Measurements from ENCODE around the gene TFDP2.
"Not testable (repeated sequence)": the region's sequence is repeated elsewhere in the genome, so short reads cannot be mapped to it uniquely, and the experiment has no call there.

TFDP2 gene

GRCh38 chr3:141974777-141975176, 174.6 kb downstream of the TFDP2 start:
- not testable (repeated sequence) for FAIRE-seq; DNase-seq (ENCODE audit: insufficient read length, low spot score)

- no peak for DNase-seq (ENCODE audit: insufficient read length, low spot score)
- FAIRE-seq: peak; percentile 66
Measured at GRCh38 chr3:141972399-141972798, 176.9 kb downstream of the TFDP2 start.

GRCh38 chr3:141971571-141971970, 177.8 kb downstream of the TFDP2 start:
- DNase-seq (ENCODE audit: insufficient read length, low spot score) (no peak), FAIRE-seq (no peak)

GRCh38 chr3:141969711-141970110, 179.6 kb downstream of the TFDP2 start:
- no peak for FAIRE-seq
- DNase-seq (ENCODE audit: insufficient read length, low spot score): no peak

- DNase-seq (ENCODE audit: insufficient read length, low spot score): no peak
- FAIRE-seq: no peak
Measured at GRCh38 chr3:141965471-141965870, 183.9 kb downstream of the TFDP2 start.

GRCh38 chr3:141963301-141963700, 186.0 kb downstream of the TFDP2 start:
- DNase-seq (ENCODE audit: insufficient read length, low spot score) (no peak), FAIRE-seq (peak; percentile 65)

GRCh38 chr3:141960731-141961130, 188.6 kb downstream of the TFDP2 start:
- FAIRE-seq (no peak), DNase-seq (ENCODE audit: insufficient read length, low spot score) (peak; percentile 42)

- DNase-seq (ENCODE audit: insufficient read length, low spot score) (peak; percentile 44), FAIRE-seq (no peak)
Measured at GRCh38 chr3:141959589-141960554, 189.5 kb downstream of the TFDP2 start.

- FAIRE-seq (no peak), DNase-seq (ENCODE audit: insufficient read length, low spot score) (no peak)
Measured at GRCh38 chr3:141955175-141955574, 194.2 kb downstream of the TFDP2 start.

GRCh38 chr3:141952611-141953010, 196.7 kb downstream of the TFDP2 start:
- no peak for DNase-seq (ENCODE audit: insufficient read length, low spot score)
- FAIRE-seq: no peak

GRCh38 chr3:141950572-141951493, 198.5 kb downstream of the TFDP2 start:
- DNase-seq (ENCODE audit: insufficient read length, low spot score) (no peak), FAIRE-seq (no peak)

GRCh38 chr3:141949972-141950371, 199.4 kb downstream of the TFDP2 start:
- FAIRE-seq: no peak
- DNase-seq (ENCODE audit: insufficient read length, low spot score): no peak

- DNase-seq (ENCODE audit: insufficient read length, low spot score) (no peak), FAIRE-seq (no peak)
Measured at GRCh38 chr3:141949399-141949798, 199.9 kb downstream of the TFDP2 start.

GRCh38 chr3:141945726-141946485, 203.4 kb downstream of the TFDP2 start:
- FAIRE-seq (no peak), DNase-seq (ENCODE audit: insufficient read length, low spot score) (no peak)

GRCh38 chr3:141942006-141942405, 207.3 kb downstream of the TFDP2 start:
- no peak for FAIRE-seq
- no peak for DNase-seq (ENCODE audit: insufficient read length, low spot score)

- DNase-seq (ENCODE audit: insufficient read length, low spot score): no peak
- FAIRE-seq: no peak
Measured at GRCh38 chr3:141941093-141941492, 208.3 kb downstream of the TFDP2 start.

- DNase-seq (ENCODE audit: insufficient read length, low spot score) (peak; percentile 84), FAIRE-seq (peak; percentile 64)
Measured at GRCh38 chr3:141940194-141940776, 209.1 kb downstream of the TFDP2 start.

GRCh38 chr3:141939759-141940158, 209.6 kb downstream of the TFDP2 start:
- no peak for DNase-seq (ENCODE audit: insufficient read length, low spot score)
- FAIRE-seq: no peak

GRCh38 chr3:141938011-141938500, 211.3 kb downstream of the TFDP2 start:
- no peak for FAIRE-seq
- DNase-seq (ENCODE audit: insufficient read length, low spot score): no peak

GRCh38 chr3:141934354-141934753, 215.0 kb downstream of the TFDP2 start:
- DNase-seq (ENCODE audit: insufficient read length, low spot score) (no peak), FAIRE-seq (no peak)
